Measurements from ENCODE around the gene MYO1H. TPM values are rescaled to one million over a fixed set of nuclear protein-coding genes. Genes with fewer than 3 reads are reported as not detected.

MYO1H gene
- total and polyA plus RNA-seq, 10 donors = 0.05 TPM; not detected in 9

- no peaks in the 10 kb centered on the region for H3K36me3 ChIP-seq
- H3K4me1 ChIP-seq = no peaks in the 10 kb centered on the region
- DNase-seq = no peak
- no peak for TF ChIP-seq POLR2A (IDR thresholded peaks at IDR 0.05)
- no peak overlapping the region for H3K4me3 ChIP-seq
- intact Hi-C loops (cut with DNase I; ENCODE audit: low total_unique reads) = no loop called here
- no peaks in the 10 kb centered on the region for H3K27me3 ChIP-seq (replicated peaks in 1 of 7)
- no peak overlapping the region for H3K27ac ChIP-seq
- WGBS, 5 donors = 70 to 93% (median 80%) methylated on average over 3 of the region's 3 CpGs
- no peaks in the 10 kb centered on the region for H3K9me3 ChIP-seq
Measured at GRCh38 chr12:109329003-109329402, 18.7 kb upstream of the MYO1H start.

GRCh38 chr12:109329686-109330085 is 18.0 kb upstream of the MYO1H start:
- intact Hi-C loops (cut with DNase I; ENCODE audit: low total_unique reads) = no loop called here
- no peak for DNase-seq
- Histone ChIP-seq H3K27me3 (replicated peaks in 1 of 7) (no peaks in the 10 kb centered on the region), H3K9me3 (no peaks in the 10 kb centered on the region), H3K36me3 (no peaks in the 10 kb centered on the region), H3K4me1 (no peaks in the 10 kb centered on the region), H3K27ac (no peak overlapping the region), H3K4me3 (no peak overlapping the region)
- WGBS, 5 donors = 65 to 83% (median 74%) methylated on average over 7 of the region's 7 CpGs
- TF ChIP-seq POLR2A (IDR thresholded peaks at IDR 0.05) (no peak), POLR2AphosphoS5 (IDR thresholded peaks at IDR 0.05) (no peak)

DNA sequence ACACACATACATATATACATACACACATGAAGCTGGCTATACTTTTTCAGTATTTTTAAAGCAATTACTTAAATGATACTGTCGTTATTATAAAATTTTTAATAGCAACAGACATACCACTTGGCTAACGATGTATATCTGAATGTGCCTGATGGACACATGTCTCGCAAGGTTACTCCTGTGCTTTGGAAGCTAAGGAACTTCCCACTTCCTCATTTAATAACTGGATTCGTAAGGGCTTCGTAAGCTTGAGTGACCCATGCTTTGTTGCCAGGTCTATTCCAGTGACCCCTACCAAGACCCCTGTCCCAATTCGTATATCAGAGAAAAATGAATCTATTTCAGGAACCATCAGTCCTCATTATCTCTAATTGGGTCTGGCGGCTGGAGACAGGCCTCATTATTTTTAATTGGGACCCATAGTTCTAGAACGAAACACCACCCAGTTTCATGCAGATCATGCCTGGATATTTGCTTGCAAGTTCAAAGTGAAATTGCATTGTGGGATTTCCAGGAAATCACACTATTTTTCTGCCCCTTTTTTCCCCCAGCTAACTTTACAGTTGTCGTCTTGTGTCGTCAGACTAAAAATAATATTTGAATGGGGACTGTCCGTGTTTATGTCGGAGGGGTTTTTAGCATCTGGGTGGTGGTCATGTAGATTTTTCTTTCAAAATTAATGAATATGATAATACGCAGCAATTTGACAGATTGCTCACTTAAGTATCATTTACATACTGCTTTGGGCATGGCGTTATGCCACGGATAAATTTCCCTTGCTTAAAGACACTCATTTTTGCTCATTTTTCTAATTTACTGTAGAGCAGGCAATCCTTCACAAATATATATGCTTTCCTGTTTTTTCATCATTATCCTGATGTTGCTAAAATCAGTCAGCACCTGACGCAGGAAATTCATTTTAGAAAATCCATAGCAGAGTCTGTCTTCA is 17.1 kb upstream of the MYO1H start:
- 79 to 88% (median 82%) methylated on average over 16 of the region's 16 CpGs for WGBS, 5 donors
- DNase-seq = no peak
- intact Hi-C loops (cut with DNase I; ENCODE audit: low total_unique reads) = no loop called here
- TF ChIP-seq, protein P1, sequence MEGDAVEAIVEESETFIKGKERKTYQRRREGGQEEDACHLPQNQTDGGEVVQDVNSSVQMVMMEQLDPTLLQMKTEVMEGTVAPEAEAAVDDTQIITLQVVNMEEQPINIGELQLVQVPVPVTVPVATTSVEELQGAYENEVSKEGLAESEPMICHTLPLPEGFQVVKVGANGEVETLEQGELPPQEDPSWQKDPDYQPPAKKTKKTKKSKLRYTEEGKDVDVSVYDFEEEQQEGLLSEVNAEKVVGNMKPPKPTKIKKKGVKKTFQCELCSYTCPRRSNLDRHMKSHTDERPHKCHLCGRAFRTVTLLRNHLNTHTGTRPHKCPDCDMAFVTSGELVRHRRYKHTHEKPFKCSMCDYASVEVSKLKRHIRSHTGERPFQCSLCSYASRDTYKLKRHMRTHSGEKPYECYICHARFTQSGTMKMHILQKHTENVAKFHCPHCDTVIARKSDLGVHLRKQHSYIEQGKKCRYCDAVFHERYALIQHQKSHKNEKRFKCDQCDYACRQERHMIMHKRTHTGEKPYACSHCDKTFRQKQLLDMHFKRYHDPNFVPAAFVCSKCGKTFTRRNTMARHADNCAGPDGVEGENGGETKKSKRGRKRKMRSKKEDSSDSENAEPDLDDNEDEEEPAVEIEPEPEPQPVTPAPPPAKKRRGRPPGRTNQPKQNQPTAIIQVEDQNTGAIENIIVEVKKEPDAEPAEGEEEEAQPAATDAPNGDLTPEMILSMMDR (IDR thresholded peaks at IDR 0.05 in 8 of 11, conservative IDR thresholded peaks at IDR 0.05 in 3 of 11) = no peak
- TF ChIP-seq POLR2A (IDR thresholded peaks at IDR 0.05) (no peak), POLR2AphosphoS5 (IDR thresholded peaks at IDR 0.05) (no peak)
- H3K27ac ChIP-seq = no peak overlapping the region
- H3K27me3 ChIP-seq (replicated peaks in 1 of 7) = no peaks in the 10 kb centered on the region
- no peaks in the 10 kb centered on the region for H3K36me3 ChIP-seq
- H3K4me3 ChIP-seq = no peak overlapping the region
- peaks cover 0 to 4% (median 0%) of the 10 kb centered on the region in 8 donors for H3K9me3 ChIP-seq
- H3K4me1 ChIP-seq = no peaks in the 10 kb centered on the region

DNA sequence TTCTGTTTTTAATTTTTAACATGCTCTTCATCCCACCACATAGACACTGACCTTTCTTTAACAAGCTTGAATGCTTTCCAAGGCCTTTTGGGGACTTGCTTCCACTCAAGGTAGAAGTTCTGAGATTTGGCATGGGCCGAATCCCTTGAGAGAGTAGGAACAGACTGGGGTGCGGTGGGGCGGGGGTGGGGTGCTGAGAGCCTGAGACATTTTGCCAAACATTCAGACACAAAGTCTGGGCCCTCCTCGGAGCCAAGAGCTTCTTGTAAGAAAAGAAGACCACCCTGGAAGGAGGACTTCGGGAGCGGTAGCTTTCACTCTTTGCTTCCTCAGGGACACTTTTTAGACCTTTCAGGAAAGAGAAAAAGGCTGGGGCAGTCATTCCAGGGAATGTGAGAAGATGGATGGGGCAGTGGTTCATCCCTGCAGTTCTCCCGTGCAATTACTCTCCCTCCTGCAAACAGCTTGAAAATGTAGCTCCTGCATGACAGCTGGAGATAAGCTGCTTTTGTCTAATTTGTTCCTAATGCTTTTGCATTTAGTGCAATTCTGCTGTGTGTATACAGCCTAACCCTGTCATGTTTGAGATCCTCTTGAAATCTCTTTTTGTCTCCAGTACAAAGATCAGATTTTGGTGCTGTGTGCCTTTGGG is 16.3 kb upstream of the MYO1H start:
- WGBS, 5 donors = 52 to 75% (median 72%) methylated on average over 7 of the region's 7 CpGs
- intact Hi-C loops (cut with DNase I; ENCODE audit: low total_unique reads) = no loop called here
- no peaks in the 10 kb centered on the region for H3K36me3 ChIP-seq
- peaks cover 0 to 4% (median 0%) of the 10 kb centered on the region in 8 donors for H3K9me3 ChIP-seq
- H3K27me3 ChIP-seq (replicated peaks in 1 of 7) = no peaks in the 10 kb centered on the region
- no peak for DNase-seq
- no peaks in the 10 kb centered on the region for H3K4me1 ChIP-seq
- H3K4me3 ChIP-seq = no peak overlapping the region
- H3K27ac ChIP-seq = no peak overlapping the region
- no peak for TF ChIP-seq POLR2AphosphoS5 (IDR thresholded peaks at IDR 0.05)
- TF ChIP-seq, protein P1 (IDR thresholded peaks at IDR 0.05 in 8 of 11, conservative IDR thresholded peaks at IDR 0.05 in 3 of 11) = no peak
- no peak for TF ChIP-seq POLR2A (IDR thresholded peaks at IDR 0.05)

GRCh38 chr12:109334887-109335286 is 12.8 kb upstream of the MYO1H start:
- Histone ChIP-seq H3K4me3 (no peak overlapping the region), H3K36me3 (no peaks in the 10 kb centered on the region), H3K9me3 (peaks cover 0 to 7% (median 0%) of the 10 kb centered on the region in 8 donors), H3K27ac (no peak overlapping the region), H3K27me3 (replicated peaks in 1 of 7) (no peaks in the 10 kb centered on the region), H3K4me1 (no peaks in the 10 kb centered on the region)
- intact Hi-C loops (cut with DNase I; ENCODE audit: low total_unique reads) = no loop called here
- WGBS, 5 donors = 91 to 99% (median 98%) methylated on average over 2 of the region's 2 CpGs
- no peak for DNase-seq
- TF ChIP-seq POLR2AphosphoS5 (IDR thresholded peaks at IDR 0.05) (no peak), POLR2A (IDR thresholded peaks at IDR 0.05) (no peak)
- TF ChIP-seq, protein P1 (IDR thresholded peaks at IDR 0.05 in 8 of 11, conservative IDR thresholded peaks at IDR 0.05 in 3 of 11) = no peak

Measured in spleen (tissue), 11 donors.